Breast epithelium (tissue), 4 donors: ENCODE data around the gene MYL7. TPM values are rescaled to one million over a fixed set of nuclear protein-coding genes. Genes with fewer than 3 reads are reported as not detected.

Experiments used
- DNase-seq, 2 donors: peaks; one replicate each; pipeline ENCODE4 v3.0.0-alpha.2; 2019; ENCODE audit warnings: low spot score in 2 of 2
- H3K27ac ChIP-seq, 2 donors: fragments of 200-600 bp; sonication (generic) in 1 of 2; one replicate each; pipeline ENCODE4 v1.5.1; 2016 to 2019; ENCODE audit warnings: mild to moderate bottlenecking in 1 of 2
- H3K27me3 ChIP-seq, 2 donors: fragments of 200-600 bp; sonication (generic) in 1 of 2; one replicate each; pipeline versions ENCODE4 v1.5.1 to v1.6.0; 2017 to 2019; ENCODE audit warnings: control low read depth in 1 of 2, mild to moderate bottlenecking in 1 of 2
- H3K36me3 ChIP-seq: fragments of 200-600 bp; one replicate; pipeline ENCODE4 v1.5.1; 2019
- H3K4me1 ChIP-seq, 2 donors: fragments of 200-600 bp; sonication (generic); one replicate each; pipeline ENCODE4 v1.5.1; 2016 to 2019; ENCODE audit warnings: control low read depth in 1 of 2
- H3K4me3 ChIP-seq, 3 donors: fragments of 200-600 bp; sonication (generic); 1 replicate in 2 of 3; 2 replicates in 1 of 3; pipeline ENCODE4 v1.5.1; 2016 to 2019; ENCODE audit warnings: mild to moderate bottlenecking in 3 of 3, moderate library complexity in 2 of 3
- H3K9me3 ChIP-seq, 2 donors: fragments of 200-600 bp; sonication (generic) in 1 of 2; one replicate each; pipeline ENCODE4 v1.5.1; 2016 to 2019; ENCODE audit warnings: control low read depth in 1 of 2
- POLR2A ChIP-seq: fragments of 450-650 bp; IDR thresholded peaks from one replicate; pipeline ENCODE4 v1.6.1; 2016; ENCODE audit warnings: antibody characterized with exemption, mild to moderate bottlenecking, moderate library complexity
- POLR2AphosphoS5 ChIP-seq, 3 donors: sonication (generic); formaldehyde crosslinking; IDR thresholded peaks; one replicate each; pipeline ENCODE4 v1.6.1; 2017; ENCODE audit warnings: antibody characterized with exemption in 3 of 3
- intact Hi-C: fragments of 100-400 bp; cut with DNase I; formaldehyde crosslinking; loops from one replicate; pipeline ENCODE4 v1.15.1; 2023; ENCODE audit warnings: low total_unique reads
- total RNA-seq, 3 donors: library from RNA; depleted of rRNA; stranded (reverse); fragments of >200 nt; gene quantifications; one replicate each; pipeline ENCODE4 v1.1.0, GENCODE V29; 2016
- TF ChIP-seq, protein P1 (sequence below), 3 donors: fragments of 450-650 bp; IDR thresholded peaks; one replicate each; pipeline ENCODE4 v1.5.1; 2016 to 2017; ENCODE audit warnings: antibody characterized with exemption in 3 of 3, mild to moderate bottlenecking in 3 of 3, moderate library complexity in 3 of 3

Gene MYL7
- total RNA-seq, 3 donors from 2014 or later: 0.73 TPM; not detected in 2

- intact Hi-C loops: no loop called here
- H3K9me3 ChIP-seq: no peaks in the 10 kb centered on the region
- H3K27me3 ChIP-seq: no peaks in the 10 kb centered on the region
- no peak overlapping the region for H3K4me3 ChIP-seq
- no peak for DNase-seq
- no peak overlapping the region for H3K27ac ChIP-seq
- H3K4me1 ChIP-seq: no peaks in the 10 kb centered on the region
- TF ChIP-seq, protein P1, sequence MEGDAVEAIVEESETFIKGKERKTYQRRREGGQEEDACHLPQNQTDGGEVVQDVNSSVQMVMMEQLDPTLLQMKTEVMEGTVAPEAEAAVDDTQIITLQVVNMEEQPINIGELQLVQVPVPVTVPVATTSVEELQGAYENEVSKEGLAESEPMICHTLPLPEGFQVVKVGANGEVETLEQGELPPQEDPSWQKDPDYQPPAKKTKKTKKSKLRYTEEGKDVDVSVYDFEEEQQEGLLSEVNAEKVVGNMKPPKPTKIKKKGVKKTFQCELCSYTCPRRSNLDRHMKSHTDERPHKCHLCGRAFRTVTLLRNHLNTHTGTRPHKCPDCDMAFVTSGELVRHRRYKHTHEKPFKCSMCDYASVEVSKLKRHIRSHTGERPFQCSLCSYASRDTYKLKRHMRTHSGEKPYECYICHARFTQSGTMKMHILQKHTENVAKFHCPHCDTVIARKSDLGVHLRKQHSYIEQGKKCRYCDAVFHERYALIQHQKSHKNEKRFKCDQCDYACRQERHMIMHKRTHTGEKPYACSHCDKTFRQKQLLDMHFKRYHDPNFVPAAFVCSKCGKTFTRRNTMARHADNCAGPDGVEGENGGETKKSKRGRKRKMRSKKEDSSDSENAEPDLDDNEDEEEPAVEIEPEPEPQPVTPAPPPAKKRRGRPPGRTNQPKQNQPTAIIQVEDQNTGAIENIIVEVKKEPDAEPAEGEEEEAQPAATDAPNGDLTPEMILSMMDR (IDR thresholded peaks at IDR 0.05): no peak
- TF ChIP-seq POLR2AphosphoS5 (IDR thresholded peaks at IDR 0.05) (no peak), POLR2A (no peak)
- H3K36me3 ChIP-seq: no peaks in the 10 kb centered on the region
Observed at GRCh38 chr7:44114586-44115310, 26.4 kb downstream of the MYL7 start.

GRCh38 chr7:44113764-44114354 lies 27.3 kb downstream of the MYL7 start:
- no peak overlapping the region for H3K4me3 ChIP-seq
- no peak for DNase-seq
- no peaks in the 10 kb centered on the region for H3K4me1 ChIP-seq
- no peaks in the 10 kb centered on the region for H3K9me3 ChIP-seq
- no peak overlapping the region for H3K27ac ChIP-seq
- TF ChIP-seq POLR2A: no peak
- TF ChIP-seq POLR2AphosphoS5 (IDR thresholded peaks at IDR 0.05): no peak
- TF ChIP-seq, protein P1 (IDR thresholded peaks at IDR 0.05): no peak
- H3K27me3 ChIP-seq: no peaks in the 10 kb centered on the region
- H3K36me3 ChIP-seq: no peaks in the 10 kb centered on the region
- intact Hi-C loops: no loop called here

DNA sequence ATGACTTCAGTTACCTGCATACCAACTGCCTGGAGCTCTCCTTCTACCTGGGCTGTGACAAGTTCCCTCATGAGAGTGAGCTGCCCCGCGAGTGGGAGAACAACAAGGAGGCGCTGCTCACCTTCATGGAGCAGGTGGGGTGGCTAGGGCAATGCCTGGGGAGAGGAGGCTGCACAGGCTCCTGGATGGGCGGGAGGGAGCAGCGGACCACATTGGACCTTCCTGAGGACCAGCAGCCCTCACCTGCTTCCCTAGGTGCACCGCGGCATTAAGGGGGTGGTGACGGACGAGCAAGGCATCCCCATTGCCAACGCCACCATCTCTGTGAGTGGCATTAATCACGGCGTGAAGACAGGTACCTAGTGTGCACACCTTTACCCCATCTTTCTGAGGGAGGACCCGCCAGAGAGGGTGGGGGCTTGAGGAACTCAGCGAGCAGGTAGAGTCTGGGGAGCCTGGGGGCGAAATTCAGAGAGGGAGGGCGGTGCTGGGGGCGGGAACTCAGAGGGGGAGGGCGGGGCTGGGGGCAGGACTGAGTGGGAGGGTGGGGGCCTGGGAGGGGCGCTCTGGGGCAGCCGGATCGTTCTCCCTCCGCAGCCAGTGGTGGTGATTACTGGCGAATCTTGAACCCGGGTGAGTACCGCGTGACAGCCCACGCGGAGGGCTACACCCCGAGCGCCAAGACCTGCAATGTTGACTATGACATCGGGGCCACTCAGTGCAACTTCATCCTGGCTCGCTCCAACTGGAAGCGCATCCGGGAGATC lies 28.0 kb downstream of the MYL7 start:
- Histone ChIP-seq H3K36me3 (no peaks in the 10 kb centered on the region), H3K9me3 (no peaks in the 10 kb centered on the region), H3K4me3 (no peak overlapping the region), H3K27me3 (no peaks in the 10 kb centered on the region), H3K4me1 (no peaks in the 10 kb centered on the region), H3K27ac (no peak overlapping the region)
- intact Hi-C loops: no loop called here
- TF ChIP-seq POLR2A (no peak), POLR2AphosphoS5 (IDR thresholded peaks at IDR 0.05) (no peak)
- TF ChIP-seq, protein P1 (IDR thresholded peaks at IDR 0.05): no peak
- no peak for DNase-seq

DNA sequence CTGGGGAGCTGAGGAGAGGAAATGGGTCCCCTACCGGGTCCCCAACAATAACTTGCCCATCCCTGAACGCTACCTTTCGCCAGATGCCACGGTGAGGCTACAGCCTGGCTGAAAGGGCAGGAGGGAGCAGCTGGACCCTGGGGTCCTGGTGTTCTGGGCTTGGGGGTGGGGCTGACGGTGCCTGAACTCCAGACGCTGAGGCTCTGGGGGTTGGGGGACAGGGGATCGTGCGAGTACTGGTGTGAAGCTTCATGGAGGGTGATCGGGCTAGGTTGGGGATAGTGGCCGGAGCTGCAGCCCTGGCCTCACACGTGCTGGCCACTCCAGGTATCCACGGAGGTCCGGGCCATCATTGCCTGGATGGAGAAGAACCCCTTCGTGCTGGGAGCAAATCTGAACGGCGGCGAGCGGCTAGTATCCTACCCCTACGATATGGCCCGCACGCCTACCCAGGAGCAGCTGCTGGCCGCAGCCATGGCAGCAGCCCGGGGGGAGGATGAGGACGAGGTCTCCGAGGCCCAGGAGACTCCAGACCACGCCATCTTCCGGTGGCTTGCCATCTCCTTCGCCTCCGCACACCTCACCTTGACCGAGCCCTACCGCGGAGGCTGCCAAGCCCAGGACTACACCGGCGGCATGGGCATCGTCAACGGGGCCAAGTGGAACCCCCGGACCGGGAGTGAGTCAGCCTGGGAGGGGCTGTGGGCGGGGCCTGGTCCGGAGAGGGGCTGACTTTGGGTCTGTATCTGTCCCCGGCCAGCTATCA lies 28.7 kb downstream of the MYL7 start:
- Histone ChIP-seq H3K4me3 (no peak overlapping the region), H3K4me1 (no peaks in the 10 kb centered on the region), H3K36me3 (no peaks in the 10 kb centered on the region), H3K9me3 (no peaks in the 10 kb centered on the region), H3K27me3 (no peaks in the 10 kb centered on the region), H3K27ac (no peak overlapping the region)
- TF ChIP-seq POLR2A (no peak), POLR2AphosphoS5 (IDR thresholded peaks at IDR 0.05) (no peak)
- TF ChIP-seq, protein P1 (IDR thresholded peaks at IDR 0.05): no peak
- intact Hi-C loops: no loop called here
- DNase-seq: no peak
